Measurements from ENCODE around the gene GOSR2.

GRCh38 chr17:46935658-46936266 lies 12.8 kb downstream of the GOSR2 start:
- TF ChIP-seq CTCF (conservative IDR thresholded peaks at IDR 0.05; ENCODE audit: low read length) (no peak), EZH2phosphoT487 (IDR thresholded peaks at IDR 0.05; ENCODE audit: borderline replicate concordance) (no peak)
